GM19455 (cell line): ENCODE results near the gene STAC2.

Experiments used
- ATAC-seq: cut with Tn5 transposase; IDR thresholded peaks from one replicate; pipeline ENCODE4 v1.9.1; 2021; ENCODE audit not compliant: unreplicated experiment

The STAC2 gene

GRCh38 chr17:39231591-39232551, 6.1 kb upstream of the STAC2 start:
- no peak for ATAC-seq

- ATAC-seq, result no peak
Measured at GRCh38 chr17:39231091-39231561, 5.4 kb upstream of the STAC2 start.

- ATAC-seq, result no peak
Measured at GRCh38 chr17:39230361-39230760, 4.6 kb upstream of the STAC2 start.

GRCh38 chr17:39229274-39229913, 3.6 kb upstream of the STAC2 start:
- no peak for ATAC-seq

GRCh38 chr17:39227364-39227919, 1.7 kb upstream of the STAC2 start:
- no peak for ATAC-seq

GRCh38 chr17:39225959-39226683, 376 bp upstream of the STAC2 start:
- no peak for ATAC-seq

- ATAC-seq, result no peak
Measured at GRCh38 chr17:39224778-39225307, 902 bp downstream of the STAC2 start.

- no peak for ATAC-seq
Measured at GRCh38 chr17:39223907-39224777, 1.6 kb downstream of the STAC2 start.

GRCh38 chr17:39222866-39223834, 2.6 kb downstream of the STAC2 start:
- no peak for ATAC-seq

GRCh38 chr17:39222151-39222550, 3.6 kb downstream of the STAC2 start:
- no peak for ATAC-seq

- ATAC-seq, result no peak
Measured at GRCh38 chr17:39221572-39221971, 4.2 kb downstream of the STAC2 start.

- ATAC-seq, result no peak
Measured at GRCh38 chr17:39219647-39220154, 6.0 kb downstream of the STAC2 start.

GRCh38 chr17:39218906-39219305, 6.8 kb downstream of the STAC2 start:
- ATAC-seq, result no peak

GRCh38 chr17:39217734-39218369, 7.9 kb downstream of the STAC2 start:
- no peak for ATAC-seq

- ATAC-seq, result no peak
Measured at GRCh38 chr17:39213852-39214251, 11.9 kb downstream of the STAC2 start.

- no peak for ATAC-seq
Measured at GRCh38 chr17:39212841-39213480, 12.8 kb downstream of the STAC2 start.

GRCh38 chr17:39212195-39212810, 13.4 kb downstream of the STAC2 start:
- ATAC-seq, result no peak
